Stimulated activated CD4-positive, alpha-beta T cell treated with anti-CD3 and anti-CD28 coated beads, TNF-alpha, amount 100 ng/mL, for 1 hour (primary cell): ENCODE data around the gene GM2A.
"Not testable (repeated sequence)": the region's sequence is repeated elsewhere in the genome, so short reads cannot be mapped to it uniquely, and the experiment has no call there.

Experiments used
- DNase-seq, 3 donors: peaks; one replicate each; pipeline ENCODE4 v3.0.0-alpha.2; 2020; ENCODE audit warnings: low read depth in 3 of 3, low spot score in 1 of 3

GM2A gene

DNA sequence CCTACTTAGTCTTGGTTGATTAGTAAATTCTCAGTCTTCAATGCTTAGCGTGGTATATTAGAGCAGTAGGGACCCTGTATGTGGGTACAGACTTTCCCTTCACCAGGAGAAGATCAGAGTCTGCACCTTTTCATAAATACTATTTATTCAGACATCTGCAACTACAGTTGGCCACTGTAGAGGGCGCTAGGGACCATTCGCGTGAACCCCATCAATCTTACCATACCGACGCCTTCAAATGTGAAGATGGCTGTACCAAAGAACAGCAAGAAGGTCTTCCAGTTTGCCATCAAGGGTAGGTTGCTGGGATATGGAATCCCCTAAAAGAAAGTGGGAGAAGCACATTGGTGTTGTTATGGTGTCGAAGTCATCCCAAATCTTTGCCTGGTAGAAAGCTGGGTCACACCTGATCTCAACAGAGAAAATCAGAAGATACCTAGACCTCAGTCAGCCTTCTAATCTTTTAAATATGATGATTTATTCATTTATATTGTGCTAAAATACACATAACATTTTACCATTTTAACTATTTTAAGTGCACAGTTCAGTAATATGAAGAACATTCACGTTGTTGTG lies 31.5 kb downstream of the GM2A start:
- no peak for DNase-seq

DNA sequence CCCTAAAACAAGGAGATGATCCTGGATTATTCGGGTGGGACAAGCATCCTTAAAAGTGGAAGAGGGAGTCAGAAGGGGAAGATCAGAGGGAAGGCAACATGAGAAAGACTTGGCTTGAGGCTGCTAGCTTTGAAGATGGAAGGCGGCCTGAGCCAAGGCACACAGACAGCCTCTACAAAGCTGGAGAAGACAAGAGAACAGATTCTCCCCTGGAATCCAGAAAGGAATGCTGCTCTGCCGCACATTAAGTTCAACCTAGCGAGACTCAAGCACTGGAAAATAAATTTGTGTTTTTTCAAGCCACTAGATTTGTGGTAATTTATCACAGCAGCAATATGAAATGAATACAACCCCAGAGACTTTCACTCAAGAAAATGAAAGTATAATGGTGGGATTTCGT lies 32.7 kb downstream of the GM2A start:
- no peak for DNase-seq

DNA sequence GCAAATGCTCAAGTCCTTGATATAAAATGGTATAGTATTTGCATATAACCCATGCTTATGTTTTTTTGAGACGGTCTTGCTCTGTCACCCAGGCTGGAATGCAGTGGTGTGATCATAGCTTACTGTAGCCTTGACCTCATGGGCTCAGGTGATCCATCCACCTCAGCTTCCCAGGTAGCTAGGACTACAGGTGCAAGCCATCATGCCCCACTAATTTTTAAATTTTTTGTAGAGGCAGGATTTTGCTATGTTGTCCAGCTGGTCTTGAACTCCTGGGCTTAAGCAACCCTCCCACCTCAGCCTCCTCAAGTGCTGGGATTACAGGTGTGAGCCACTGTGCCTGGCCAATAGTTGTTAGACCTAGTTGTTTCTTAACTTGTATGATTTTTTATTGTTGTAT lies 33.3 kb downstream of the GM2A start:
- DNase-seq: no peak

- no peak for DNase-seq
These were observed 35.2 kb downstream of the GM2A start for GRCh38 chr5:151288180-151288579.

GRCh38 chr5:151293624-151294023 lies 40.6 kb downstream of the GM2A start:
- no peak for DNase-seq

DNA sequence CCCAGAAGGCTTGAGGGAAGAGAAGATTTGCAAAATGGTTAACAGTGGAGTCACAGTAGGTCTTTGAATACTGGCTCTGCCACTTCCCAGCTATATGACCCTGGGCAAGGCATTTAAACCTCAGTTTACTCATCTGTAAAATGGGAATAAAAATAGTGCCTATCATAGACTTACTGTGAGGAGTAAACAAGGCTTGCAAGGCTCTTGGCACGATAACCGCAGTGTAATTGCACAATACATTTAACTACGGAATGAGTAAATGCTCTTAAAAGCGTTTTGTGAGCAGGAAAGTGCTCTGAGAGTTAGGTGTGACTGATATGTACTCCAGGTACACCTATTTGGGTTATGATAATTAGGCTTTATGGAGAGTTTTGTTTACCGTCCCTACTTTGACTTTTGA lies 42.2 kb downstream of the GM2A start:
- DNase-seq: no peak

DNA sequence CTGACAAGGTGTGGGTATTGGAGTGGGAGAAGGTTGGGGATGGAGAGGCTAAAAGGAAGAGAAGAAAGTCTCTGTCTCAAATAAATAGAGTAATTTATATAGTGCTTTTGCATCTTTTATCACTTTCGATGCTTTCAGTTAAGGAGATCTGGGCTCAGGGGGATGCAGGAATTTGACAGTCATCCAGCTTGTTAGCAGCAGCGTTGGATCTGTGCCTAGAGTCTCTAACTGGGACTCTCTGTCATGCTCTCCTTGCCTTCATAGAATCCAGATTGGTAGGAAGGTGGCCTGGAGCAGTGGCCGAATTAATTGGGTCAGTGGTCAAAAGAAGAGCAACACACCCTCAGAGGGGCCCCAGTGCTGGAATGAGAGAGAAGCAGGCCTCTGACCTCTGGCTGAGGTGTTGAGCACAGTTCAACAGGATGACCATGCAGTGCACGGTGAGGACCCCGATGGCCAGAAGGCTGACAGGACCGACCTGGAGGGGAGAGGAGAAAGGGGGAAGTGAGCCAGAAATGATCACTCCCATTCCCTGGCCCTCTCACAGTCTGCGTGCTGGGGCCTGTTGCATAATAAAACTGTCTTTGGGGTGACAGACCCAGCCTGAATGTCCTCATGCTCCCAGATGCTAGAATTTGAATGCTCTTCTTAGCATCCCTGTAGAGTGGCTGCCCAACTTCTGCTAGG lies 42.9 kb downstream of the GM2A start:
- DNase-seq: no peak

DNA sequence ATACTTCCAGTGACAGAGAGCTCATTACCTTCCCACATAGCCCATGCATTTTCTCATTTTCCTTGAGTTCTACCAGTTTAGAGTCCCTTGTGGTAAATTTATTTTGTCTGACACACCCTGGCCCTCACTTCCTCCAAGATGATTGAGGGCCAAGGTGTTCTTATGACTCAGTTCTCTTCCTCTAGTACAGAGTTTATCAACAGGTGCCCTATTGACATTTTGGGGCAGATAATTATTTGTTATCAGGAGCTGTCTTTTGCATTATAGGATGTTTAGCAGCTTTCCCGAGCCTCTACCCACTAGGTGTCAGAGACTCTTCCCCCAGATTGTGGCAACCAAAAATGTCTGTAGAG lies 43.5 kb downstream of the GM2A start:
- DNase-seq: no peak

GRCh38 chr5:151296974-151297373 lies 44.0 kb downstream of the GM2A start:
- DNase-seq: no peak

DNA sequence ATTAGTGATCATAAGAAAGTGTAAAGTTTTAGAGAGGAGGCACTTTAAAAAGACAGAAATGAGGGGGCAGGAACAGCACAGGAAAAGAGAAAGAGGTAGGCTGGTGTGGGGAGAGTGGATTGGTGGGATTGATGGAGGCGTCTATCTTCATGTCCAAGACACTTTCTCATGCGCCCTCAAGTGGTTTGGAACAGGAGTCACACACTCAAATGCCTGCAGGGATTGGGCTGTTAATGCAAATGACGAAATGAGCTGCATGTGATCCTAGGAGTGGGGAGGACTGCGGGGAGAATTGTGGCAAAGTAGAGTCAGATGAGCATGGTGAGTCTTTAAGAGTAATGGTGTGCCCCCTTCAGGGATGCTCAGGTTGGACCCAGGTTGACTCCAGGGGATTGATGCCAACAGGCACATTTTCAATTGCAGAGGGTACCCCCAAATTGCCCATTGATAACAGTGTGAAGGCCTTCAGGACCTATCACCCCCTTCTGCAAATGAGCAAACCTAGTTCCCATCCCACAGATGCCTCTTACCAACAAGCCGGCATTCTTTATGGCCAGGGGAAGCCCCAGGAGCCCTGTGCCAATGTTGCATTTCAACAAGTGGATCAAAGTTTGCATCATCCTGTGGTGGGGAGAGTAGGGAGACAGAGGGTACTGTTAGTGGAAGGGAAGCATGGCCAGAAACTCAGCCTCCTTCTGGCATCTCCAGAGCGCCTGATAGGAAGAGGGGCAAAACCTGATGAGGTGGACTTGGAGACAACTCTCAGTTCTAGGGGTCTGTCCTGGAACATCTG lies 45.3 kb downstream of the GM2A start:
- DNase-seq: no peak

GRCh38 chr5:151303666-151304065 lies 50.7 kb downstream of the GM2A start, which contains the start of gene SLC36A3:
SLC36A3 (minus strand) TSS chr5:151303766; CDS start chr5:151303354, 412 bp downstream.
- no peak for DNase-seq

DNA sequence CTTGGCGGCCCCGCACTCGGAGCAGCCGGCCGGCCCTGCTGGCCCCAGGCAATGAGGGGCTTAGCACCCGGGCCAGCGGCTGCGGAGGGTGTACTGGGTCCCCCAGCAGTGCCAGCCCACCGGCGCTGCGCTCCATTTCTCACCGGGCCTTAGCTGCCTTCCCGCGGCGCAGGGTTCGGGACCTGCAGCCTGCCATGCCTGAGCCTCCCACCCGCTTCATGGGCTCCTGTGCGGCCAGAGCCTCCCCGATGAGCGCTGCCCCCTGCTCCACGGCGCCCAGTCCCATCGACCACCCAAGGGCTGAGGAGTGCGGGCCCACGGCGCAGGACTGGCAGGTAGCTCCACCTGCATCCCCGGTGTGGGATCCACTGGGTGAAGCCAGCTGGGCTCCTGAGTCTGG lies 56.3 kb downstream of the GM2A start:
- not testable (repeated sequence) for DNase-seq

DNA sequence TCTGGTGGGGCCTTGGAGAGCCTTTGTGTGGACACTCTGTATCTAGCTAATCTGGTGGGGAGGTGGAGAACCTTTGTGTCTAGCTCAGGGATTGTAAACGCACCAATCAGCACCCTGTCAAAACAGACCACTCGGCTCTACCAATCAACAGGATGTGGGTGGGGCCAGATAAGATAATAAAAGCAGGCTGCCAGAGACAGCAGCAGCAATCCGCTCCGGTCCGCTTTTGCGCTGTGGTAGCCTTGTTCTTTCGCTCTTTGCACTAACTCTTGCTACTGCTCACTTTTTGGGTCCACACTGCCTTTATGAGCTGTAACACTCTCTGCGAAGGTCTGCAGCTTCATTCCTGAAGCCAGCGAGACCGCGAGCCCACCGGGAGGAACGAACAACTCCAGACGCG lies 56.8 kb downstream of the GM2A start:
- DNase-seq: not testable (repeated sequence)

DNA sequence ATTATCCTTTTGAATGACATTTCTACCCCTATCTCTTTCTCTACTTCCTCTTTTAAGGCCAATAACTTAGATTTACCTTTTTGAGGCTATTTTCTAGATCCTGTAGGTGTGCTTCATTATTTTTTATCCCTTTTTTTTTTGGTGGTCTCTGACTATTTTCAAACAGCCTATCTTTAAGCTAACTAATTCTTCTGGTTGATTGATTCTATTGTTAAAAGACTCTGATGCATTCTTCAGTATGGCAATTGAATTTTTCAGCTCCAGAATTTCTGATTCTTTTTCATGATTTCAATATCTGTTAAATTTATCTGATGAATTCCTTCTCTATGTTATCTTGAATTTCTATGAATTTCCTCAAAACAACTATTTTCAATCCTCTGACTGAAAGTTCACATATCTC lies 57.9 kb downstream of the GM2A start:
- DNase-seq: no peak

DNA sequence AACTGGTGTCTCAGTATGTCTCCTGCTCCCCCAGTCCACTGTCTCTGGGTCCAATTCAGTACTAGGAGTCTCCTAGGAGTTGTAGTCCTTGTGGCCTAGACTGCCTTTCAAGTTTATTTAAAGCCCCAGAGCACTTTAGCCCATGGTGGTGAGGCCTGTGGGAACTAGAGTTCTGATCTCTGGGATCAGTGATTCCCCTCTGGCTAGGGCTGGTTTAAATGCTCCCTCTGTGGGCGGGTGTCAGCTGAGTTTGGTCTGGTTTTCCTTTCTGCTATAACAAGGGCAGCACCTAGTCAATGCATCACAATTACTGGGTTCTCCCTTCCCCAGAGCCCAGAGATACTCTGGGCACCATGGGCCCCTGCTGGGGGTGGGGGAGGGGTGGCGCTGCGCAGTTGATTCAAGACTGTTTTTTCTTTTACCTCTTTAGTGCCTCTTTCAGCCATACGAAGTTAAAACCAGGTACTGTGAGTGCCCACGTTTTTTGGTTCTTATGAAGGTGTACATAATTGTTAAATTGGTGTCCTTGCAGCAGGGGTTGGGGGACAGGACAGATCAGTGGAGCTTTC lies 59.9 kb downstream of the GM2A start:
- no peak for DNase-seq

DNA sequence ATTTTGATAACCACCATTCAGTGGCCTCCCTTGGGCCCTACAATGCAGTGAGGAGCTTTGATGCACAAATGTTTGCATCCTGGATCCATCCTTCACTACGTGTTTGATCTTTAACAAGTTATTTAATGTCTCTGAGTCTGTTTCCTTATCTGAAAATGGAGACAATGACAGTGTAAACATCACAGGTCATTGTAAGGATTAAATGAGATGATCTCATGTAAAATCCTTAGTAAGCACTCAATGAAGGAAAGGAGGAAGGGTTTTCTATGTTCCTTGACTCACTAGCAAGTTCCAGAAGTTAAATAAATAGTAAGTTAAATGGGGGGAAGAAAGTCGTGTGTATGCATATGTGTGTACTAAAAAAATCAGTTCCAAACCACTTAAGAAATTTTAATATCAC lies 60.4 kb downstream of the GM2A start:
- no peak for DNase-seq

DNA sequence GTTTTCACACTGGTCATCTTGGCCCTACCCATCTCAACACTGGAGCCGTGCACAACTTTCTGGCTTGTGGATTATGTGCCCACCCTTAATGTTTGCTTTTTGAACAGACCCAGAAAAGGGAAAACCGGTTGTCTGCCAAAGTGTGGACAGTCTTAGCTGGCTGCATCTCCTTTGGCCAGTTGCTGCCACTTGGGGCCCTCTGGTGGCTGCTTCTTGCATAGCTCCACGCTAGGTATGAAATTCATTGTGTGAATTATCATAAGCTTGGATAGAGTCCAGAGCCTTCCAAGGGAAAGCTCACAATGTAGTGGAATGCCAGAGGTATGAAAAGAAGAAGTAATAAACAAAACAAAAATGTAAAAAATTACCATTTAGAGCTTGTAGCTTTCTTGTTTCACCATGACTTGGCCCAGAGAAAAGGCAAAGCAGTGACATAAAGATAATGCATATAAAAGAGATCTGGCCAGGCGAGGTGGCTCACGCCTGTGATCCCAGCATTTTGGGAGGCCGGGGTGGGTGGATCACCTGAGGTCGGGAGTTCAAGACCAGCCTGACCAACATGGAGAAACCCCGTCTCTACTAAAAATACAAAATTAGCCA lies 63.1 kb downstream of the GM2A start:
- DNase-seq: peak in 2 of 3 donors; percentile 3 to 20

GRCh38 chr5:151317871-151318270 lies 64.9 kb downstream of the GM2A start:
- DNase-seq: no peak

DNA sequence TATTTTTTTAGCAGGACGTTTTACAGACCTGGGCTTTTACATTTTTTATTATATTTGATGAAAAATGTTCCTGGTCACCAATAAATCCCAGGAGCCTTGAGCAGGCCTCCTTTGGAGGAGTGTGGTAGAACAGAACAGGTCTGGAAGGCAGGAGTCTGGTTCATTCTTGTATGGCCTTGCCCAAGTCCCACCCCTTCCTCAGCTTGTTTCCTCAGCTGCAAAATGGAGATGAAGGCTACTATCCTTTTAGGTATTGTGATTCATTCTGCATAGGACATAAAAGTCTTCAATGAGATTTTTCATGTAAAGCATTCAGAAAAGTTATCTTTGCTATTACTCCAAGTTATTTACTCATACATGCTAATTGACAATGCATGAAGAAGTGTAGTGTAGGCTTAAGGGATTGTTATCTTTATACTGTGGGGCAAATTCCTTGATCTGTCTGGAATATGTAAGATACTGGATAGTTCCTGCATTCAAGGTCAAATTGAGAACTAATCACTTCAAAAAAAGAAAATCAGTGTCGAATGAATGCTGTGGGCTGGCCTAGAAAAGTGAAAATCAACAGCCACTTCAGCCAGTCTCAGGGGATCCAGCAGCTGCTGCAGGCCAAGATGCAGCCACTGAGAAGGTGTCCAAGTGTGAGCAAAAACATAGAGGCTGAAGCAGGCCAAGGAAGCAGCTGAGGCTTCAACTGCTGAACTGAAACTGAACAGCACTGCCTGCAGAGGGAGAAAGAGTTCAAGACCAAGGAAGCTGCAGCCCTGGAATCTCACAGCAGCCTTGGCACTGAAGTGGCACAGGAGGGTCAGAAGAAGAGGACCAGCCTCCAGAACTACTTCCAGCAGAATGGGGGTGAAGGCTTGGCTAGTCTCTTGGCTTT lies 66.1 kb downstream of the GM2A start:
- no peak for DNase-seq
